BLaER1 (cell line): ENCODE results near the gene ZNF608.

Experiments used
- H3K27ac ChIP-seq: shearing (Covaris generic); formaldehyde crosslinking; 2 replicates; pipeline ENCODE4 v1.8.1; 2022
- H3K27me3 ChIP-seq: shearing (Covaris generic); formaldehyde crosslinking; 2 replicates; pipeline ENCODE4 v1.8.1; 2022
- H3K36me3 ChIP-seq: shearing (Covaris generic); formaldehyde crosslinking; 2 replicates; pipeline ENCODE4 v1.8.1; 2022
- H3K4me1 ChIP-seq: shearing (Covaris generic); formaldehyde crosslinking; 2 replicates; pipeline ENCODE4 v1.8.1; 2022
- H3K4me2 ChIP-seq: shearing (Covaris generic); formaldehyde crosslinking; 2 replicates; pipeline ENCODE4 v1.8.1; 2022
- H3K4me3 ChIP-seq: shearing (Covaris generic); formaldehyde crosslinking; 2 replicates; pipeline ENCODE4 v1.8.1; 2022
- H3K9ac ChIP-seq: shearing (Covaris generic); formaldehyde crosslinking; 2 replicates; pipeline ENCODE4 v1.8.1; 2022
- H3K9me3 ChIP-seq: shearing (Covaris generic); formaldehyde crosslinking; 2 replicates; pipeline ENCODE4 v1.8.1; 2022
- H4K20me1 ChIP-seq: shearing (Covaris generic); formaldehyde crosslinking; 2 replicates; pipeline ENCODE4 v1.8.1; 2022
- Cebpa-rat ChIP-seq: shearing (Covaris generic); IDR thresholded peaks from 2 replicates; pipeline ENCODE4 v1.8.1; 2022

Gene ZNF608

DNA sequence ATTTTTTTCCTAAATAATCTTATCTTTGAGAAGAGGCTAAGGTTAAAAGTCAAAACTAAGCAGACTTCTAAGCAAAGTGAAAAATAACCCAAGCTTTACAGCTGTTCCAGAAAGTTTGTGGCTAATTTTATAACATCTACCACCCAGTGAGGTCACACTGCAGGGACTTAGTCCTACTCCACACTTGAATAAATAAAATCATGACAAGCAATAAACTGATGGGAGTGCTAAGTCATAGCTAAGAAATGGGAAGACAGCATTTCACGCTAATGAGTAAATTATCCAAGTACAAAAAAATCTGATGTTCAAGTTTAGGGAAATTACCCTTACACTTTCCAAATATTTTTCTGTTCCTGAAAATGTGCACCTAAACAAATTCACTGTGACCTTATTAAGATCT lies 47.7 kb downstream of the ZNF608 start:
- H3K27me3 ChIP-seq: no peaks in the 10 kb centered on the region
- no peak overlapping the region for H3K9ac ChIP-seq
- H3K4me2 ChIP-seq: no peak overlapping the region
- H3K4me1 ChIP-seq: peaks cover 36% of the 10 kb centered on the region
- TF ChIP-seq Cebpa-rat: no peak
- H3K9me3 ChIP-seq: 0 out of 2 replicates have a peak, but pooled peaks cover 3% of the 10 kb centered on the region
- H3K36me3 ChIP-seq: peaks cover 95% of the 10 kb centered on the region
- H3K4me3 ChIP-seq: no peak overlapping the region
- peaks cover 100% of the 10 kb centered on the region for H4K20me1 ChIP-seq
- H3K27ac ChIP-seq: no peak overlapping the region

DNA sequence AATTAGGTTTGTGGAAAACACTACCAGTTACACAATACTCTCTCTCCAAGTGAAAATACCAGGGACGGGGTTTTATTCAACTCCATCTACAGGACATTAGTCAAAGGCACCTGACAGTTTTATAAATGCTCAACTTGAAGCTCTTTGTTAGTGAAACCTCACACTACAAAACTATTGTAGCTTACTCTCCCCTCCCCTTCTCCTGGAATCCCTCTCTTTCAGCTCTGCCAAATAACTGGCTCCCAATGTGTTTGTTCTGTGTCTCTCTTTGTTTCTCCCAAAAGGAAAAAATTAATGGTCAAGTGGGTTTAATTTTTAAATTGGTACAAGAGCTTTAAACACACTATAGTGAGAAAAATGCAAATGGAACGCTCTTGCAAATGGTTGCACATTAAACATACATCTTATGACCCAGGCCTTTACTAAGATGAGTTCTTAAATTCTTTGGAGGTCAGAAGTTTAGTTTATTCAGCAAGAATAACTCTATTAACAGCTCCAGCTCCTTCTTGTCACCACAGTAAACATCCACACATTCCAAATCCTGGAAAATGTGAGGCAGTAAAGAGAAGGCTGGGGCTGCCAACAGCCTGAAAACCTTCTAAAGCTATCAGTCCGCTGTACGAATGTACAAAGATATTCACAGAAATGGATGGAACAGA lies 48.4 kb downstream of the ZNF608 start:
- Histone ChIP-seq H4K20me1 (peaks cover 100% of the 10 kb centered on the region), H3K9me3 (0 out of 2 replicates have a peak, but pooled peaks cover 3% of the 10 kb centered on the region), H3K4me3 (no peak overlapping the region), H3K27me3 (no peaks in the 10 kb centered on the region), H3K4me1 (peaks cover 29% of the 10 kb centered on the region), H3K36me3 (peaks cover 93% of the 10 kb centered on the region), H3K4me2 (no peak overlapping the region), H3K9ac (no peak overlapping the region), H3K27ac (no peak overlapping the region)
- TF ChIP-seq Cebpa-rat: no peak

DNA sequence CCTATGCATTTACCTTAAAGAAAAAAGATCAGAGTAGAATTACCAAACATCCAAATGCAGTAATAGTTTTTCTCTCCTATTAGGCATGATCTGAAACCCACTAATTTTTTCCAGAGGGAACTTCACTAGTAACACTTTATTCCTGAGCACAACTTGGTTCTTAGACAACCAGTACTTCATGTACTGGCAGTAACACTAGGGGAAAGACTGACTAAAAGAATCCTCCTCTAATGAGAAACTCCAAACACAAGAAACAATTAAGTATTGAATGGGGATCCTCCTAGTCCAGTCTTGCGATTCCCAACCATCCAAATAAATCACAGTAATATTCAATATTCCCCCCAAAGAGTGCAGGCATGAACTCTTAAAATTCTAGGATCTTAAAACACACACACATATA lies 48.9 kb downstream of the ZNF608 start:
- peaks cover 96% of the 10 kb centered on the region for H3K36me3 ChIP-seq
- H3K4me1 ChIP-seq: peaks cover 23% of the 10 kb centered on the region
- H3K4me3 ChIP-seq: no peak overlapping the region
- H3K27me3 ChIP-seq: no peaks in the 10 kb centered on the region
- no peak overlapping the region for H3K4me2 ChIP-seq
- no peak for TF ChIP-seq Cebpa-rat
- no peak overlapping the region for H3K27ac ChIP-seq
- no peak overlapping the region for H3K9ac ChIP-seq
- H3K9me3 ChIP-seq: 0 out of 2 replicates have a peak, but pooled peaks cover 3% of the 10 kb centered on the region
- peaks cover 100% of the 10 kb centered on the region for H4K20me1 ChIP-seq

DNA sequence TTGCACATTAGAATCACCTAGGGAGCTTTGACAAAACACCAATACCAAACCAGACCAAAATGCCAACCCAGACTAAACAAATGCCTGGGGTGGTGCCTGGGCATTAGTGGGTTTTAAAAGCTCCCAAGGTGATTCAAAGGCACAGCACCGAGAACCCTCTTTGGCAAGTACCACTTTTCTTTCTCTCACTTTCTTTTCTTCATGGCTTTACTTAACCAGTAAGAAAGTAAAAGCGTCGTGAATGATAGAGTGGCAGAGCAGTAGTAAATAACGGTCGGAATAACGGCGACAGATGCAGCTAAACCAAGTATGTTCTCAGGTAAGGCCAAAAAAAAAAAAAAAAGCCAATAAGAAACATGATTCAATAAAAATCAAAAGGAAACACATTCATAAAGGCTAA lies 49.5 kb downstream of the ZNF608 start:
- H3K27ac ChIP-seq: no peak overlapping the region
- H3K27me3 ChIP-seq: no peaks in the 10 kb centered on the region
- peaks cover 95% of the 10 kb centered on the region for H3K36me3 ChIP-seq
- peaks cover 100% of the 10 kb centered on the region for H4K20me1 ChIP-seq
- H3K4me2 ChIP-seq: no peak overlapping the region
- H3K4me1 ChIP-seq: peaks cover 17% of the 10 kb centered on the region
- H3K4me3 ChIP-seq: no peak overlapping the region
- TF ChIP-seq Cebpa-rat: no peak
- H3K9me3 ChIP-seq: 0 out of 2 replicates have a peak, but pooled peaks cover 3% of the 10 kb centered on the region
- no peak overlapping the region for H3K9ac ChIP-seq
